ENCODE results near the gene METTL25B.
A peak's percentile ranks its signal among the peaks of the same experiment; 100 is the strongest.

Gene METTL25B

DNA sequence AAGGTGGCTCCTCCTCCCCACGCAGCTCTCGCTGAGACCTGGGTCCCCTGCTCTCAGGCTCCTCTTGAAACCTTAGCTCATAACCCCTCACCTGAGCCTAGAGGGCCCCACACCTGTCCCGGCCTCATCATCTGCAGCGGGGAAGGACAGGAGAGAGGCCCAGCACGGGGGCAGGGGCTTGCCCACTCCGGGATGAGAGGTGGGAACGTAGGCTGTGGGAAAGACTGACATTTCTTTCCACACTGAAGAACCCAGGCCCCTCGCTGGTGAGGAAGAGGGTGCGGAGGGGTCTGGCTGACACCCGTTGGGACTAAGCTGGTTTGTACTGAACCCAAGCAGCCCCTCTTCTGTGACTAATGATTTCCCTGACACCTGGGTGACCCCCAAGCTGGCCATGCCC, 37.1 kb upstream of the METTL25B start:
- Histone ChIP-seq H3K27ac (ENCODE audit: low read depth, low read length) (no peak overlapping the region), H3K9ac (ENCODE audit: low read length) (no peak overlapping the region), H3K14ac (ENCODE audit: low read length) (peak overlapping the region; percentile 41), H3K18ac (ENCODE audit: low read length) (peak overlapping the region; percentile 16), H3K36me3 (ENCODE audit: control insufficient read depth in 1 of 2, insufficient read depth in 2 of 2, low read length in 2 of 2) (no peaks in the 10 kb centered on the region), H3K79me2 (ENCODE audit: control insufficient read depth, insufficient read depth, low read length, poor library complexity) (peaks cover 3% of the 10 kb centered on the region), H3K4me1 (ENCODE audit: control insufficient read depth in 1 of 2, insufficient read depth in 2 of 2, low read length in 2 of 2) (peaks cover 44 to 50% of the 10 kb centered on the region in 2 experiments), H2BK120ac (ENCODE audit: insufficient read depth, low read length, poor library complexity) (peak overlapping the region; percentile 48), H3K4me2 (ENCODE audit: low read length) (no peak overlapping the region), H3K23ac (ENCODE audit: low read length) (no peak overlapping the region), H3K4me3 (ENCODE audit: low read depth, low read length) (no peak overlapping the region), H2BK5ac (ENCODE audit: low read depth, low read length, poor library complexity) (peak overlapping the region; percentile 18), H2BK12ac (ENCODE audit: low read length) (peak overlapping the region; percentile 52), H3K9me3 (ENCODE audit: insufficient read depth, low read depth, low read length) (no peaks in the 10 kb centered on the region), H4K8ac (ENCODE audit: low read depth, low read length) (peak overlapping the region; percentile 15), H3K4ac (ENCODE audit: low read depth, low read length) (no peak overlapping the region), H2AFZ (ENCODE audit: insufficient read depth, low read length, poor library complexity) (no peak overlapping the region), H3K79me1 (ENCODE audit: low read length) (peaks cover 32% of the 10 kb centered on the region), H4K91ac (ENCODE audit: low read depth, low read length) (peak overlapping the region; percentile 31), H4K12ac (ENCODE audit: low read depth, low read length) (no peak overlapping the region), H2AK5ac (ENCODE audit: low read length) (peak overlapping the region; percentile 23), H3K27me3 (ENCODE audit: insufficient read depth, low read length) (no peaks in the 10 kb centered on the region)
- no CpG with 5 or more reads among the region's 10 CpGs for WGBS (ENCODE audit: extremely low coverage, insufficient coverage, insufficient read length)
- DNase-seq: no peak

DNA sequence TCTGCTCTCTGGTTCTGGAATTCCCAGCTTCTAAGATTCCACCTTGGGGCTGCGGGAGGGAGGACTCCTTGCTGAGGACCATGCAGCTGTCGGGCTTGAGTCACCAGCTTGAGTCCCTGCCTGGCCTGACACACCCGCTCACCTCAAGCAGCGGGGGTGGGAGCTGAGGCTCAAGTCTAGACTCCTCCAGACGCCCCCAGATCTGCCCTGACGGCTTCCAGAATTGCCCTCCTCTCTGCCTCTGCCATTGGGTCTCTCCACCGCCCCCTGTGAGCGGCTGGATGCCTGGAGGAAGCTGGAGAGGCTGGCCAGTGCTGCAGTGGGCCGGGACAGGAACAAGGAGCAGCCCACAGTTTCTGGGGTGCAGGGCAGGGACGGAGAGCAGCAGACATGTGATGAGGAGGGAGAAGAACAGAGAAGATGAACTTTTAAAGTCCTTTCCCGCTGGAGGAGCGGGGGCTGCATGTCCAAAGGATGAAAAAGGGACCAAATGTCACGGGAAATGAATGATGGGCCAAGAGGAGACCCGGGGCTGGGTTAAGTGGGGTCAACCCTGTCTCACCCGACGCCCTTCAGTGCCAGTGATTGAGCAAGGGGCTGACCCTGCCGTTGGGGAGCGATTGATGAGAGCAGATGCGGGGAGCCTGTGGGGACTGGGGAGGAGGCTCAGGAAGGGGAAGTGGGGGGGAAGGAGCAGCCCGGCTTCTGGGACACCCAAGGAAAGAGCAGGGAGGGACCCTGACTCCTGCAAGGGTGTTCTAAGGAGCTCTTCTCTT, 36.4 kb upstream of the METTL25B start:
- Histone ChIP-seq H3K27ac (ENCODE audit: low read depth, low read length) (peak overlapping the region; percentile 84), H2BK120ac (ENCODE audit: insufficient read depth, low read length, poor library complexity) (peak overlapping the region; percentile 87), H3K36me3 (ENCODE audit: control insufficient read depth in 1 of 2, insufficient read depth in 2 of 2, low read length in 2 of 2) (no peaks in the 10 kb centered on the region), H3K4me2 (ENCODE audit: low read length) (peak overlapping the region; percentile 45), H2BK5ac (ENCODE audit: low read depth, low read length, poor library complexity) (peak overlapping the region; percentile 62), H4K8ac (ENCODE audit: low read depth, low read length) (peak overlapping the region; percentile 56), H3K23ac (ENCODE audit: low read length) (no peak overlapping the region), H4K91ac (ENCODE audit: low read depth, low read length) (peak overlapping the region; percentile 94), H2AK5ac (ENCODE audit: low read length) (peak overlapping the region; percentile 90), H3K9me3 (ENCODE audit: insufficient read depth, low read depth, low read length) (no peaks in the 10 kb centered on the region), H3K79me1 (ENCODE audit: low read length) (peaks cover 32% of the 10 kb centered on the region), H3K79me2 (ENCODE audit: control insufficient read depth, insufficient read depth, low read length, poor library complexity) (peaks cover 3% of the 10 kb centered on the region), H2BK12ac (ENCODE audit: low read length) (peak overlapping the region; percentile 94), H3K27me3 (ENCODE audit: insufficient read depth, low read length) (no peaks in the 10 kb centered on the region), H3K4ac (ENCODE audit: low read depth, low read length) (peak overlapping the region; percentile 57), H3K9ac (ENCODE audit: low read length) (no peak overlapping the region), H3K4me1 (ENCODE audit: control insufficient read depth in 1 of 2, insufficient read depth in 2 of 2, low read length in 2 of 2) (peaks cover 44 to 50% of the 10 kb centered on the region in 2 experiments), H3K18ac (ENCODE audit: low read length) (peak overlapping the region; percentile 42), H3K4me3 (ENCODE audit: low read depth, low read length) (no peak overlapping the region), H4K12ac (ENCODE audit: low read depth, low read length) (no peak overlapping the region), H2AFZ (ENCODE audit: insufficient read depth, low read length, poor library complexity) (peak overlapping the region; percentile 28), H3K14ac (ENCODE audit: low read length) (peak overlapping the region; percentile 41)
- no CpG with 5 or more reads among the region's 20 CpGs for WGBS (ENCODE audit: extremely low coverage, insufficient coverage, insufficient read length)
- peak; percentile 52 to 67 for DNase-seq

DNA sequence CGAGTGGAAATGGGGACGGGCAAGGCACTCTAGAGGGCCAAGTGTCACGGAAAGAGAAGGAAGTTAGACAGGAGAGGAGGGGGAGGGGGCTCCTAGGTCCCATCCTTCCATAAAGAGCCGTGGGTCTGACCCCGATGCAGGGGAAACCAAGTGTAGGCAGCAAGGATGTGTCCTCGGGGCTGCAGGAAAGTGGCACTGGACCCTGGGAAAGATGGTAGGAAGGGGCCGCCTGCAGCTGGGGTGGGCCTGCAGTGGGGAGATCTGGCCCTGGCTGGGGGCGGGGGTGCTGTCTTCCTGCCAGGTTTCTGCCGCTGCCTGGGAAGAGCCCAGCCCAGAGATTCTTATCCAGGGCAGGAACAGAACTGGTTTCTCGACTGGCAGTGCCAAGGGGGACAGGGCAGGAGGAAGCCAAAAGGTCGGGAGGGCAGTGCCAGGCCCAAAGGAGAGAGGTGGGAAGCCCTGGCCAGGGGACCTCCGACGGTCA, 35.8 kb upstream of the METTL25B start:
- Histone ChIP-seq H3K9ac (ENCODE audit: low read length) (no peak overlapping the region), H4K91ac (ENCODE audit: low read depth, low read length) (peak overlapping the region; percentile 94), H3K79me1 (ENCODE audit: low read length) (peaks cover 32% of the 10 kb centered on the region), H2BK5ac (ENCODE audit: low read depth, low read length, poor library complexity) (peak overlapping the region; percentile 62), H2AFZ (ENCODE audit: insufficient read depth, low read length, poor library complexity) (peak overlapping the region; percentile 43), H3K4me1 (ENCODE audit: control insufficient read depth in 1 of 2, insufficient read depth in 2 of 2, low read length in 2 of 2) (peaks cover 44 to 52% of the 10 kb centered on the region in 2 experiments), H3K27ac (ENCODE audit: low read depth, low read length) (peak overlapping the region; percentile 84), H3K23ac (ENCODE audit: low read length) (no peak overlapping the region), H2BK120ac (ENCODE audit: insufficient read depth, low read length, poor library complexity) (peak overlapping the region; percentile 87), H4K8ac (ENCODE audit: low read depth, low read length) (peak overlapping the region; percentile 56), H2BK12ac (ENCODE audit: low read length) (peak overlapping the region; percentile 94), H3K9me3 (ENCODE audit: insufficient read depth, low read depth, low read length) (no peaks in the 10 kb centered on the region), H3K14ac (ENCODE audit: low read length) (peak overlapping the region; percentile 41), H3K4me2 (ENCODE audit: low read length) (peak overlapping the region; percentile 45), H2AK5ac (ENCODE audit: low read length) (peak overlapping the region; percentile 19), H3K4me3 (ENCODE audit: low read depth, low read length) (no peak overlapping the region), H4K12ac (ENCODE audit: low read depth, low read length) (no peak overlapping the region), H3K36me3 (ENCODE audit: control insufficient read depth in 1 of 2, insufficient read depth in 2 of 2, low read length in 2 of 2) (no peaks in the 10 kb centered on the region), H3K79me2 (ENCODE audit: control insufficient read depth, insufficient read depth, low read length, poor library complexity) (peaks cover 3% of the 10 kb centered on the region), H3K27me3 (ENCODE audit: insufficient read depth, low read length) (no peaks in the 10 kb centered on the region), H3K4ac (ENCODE audit: low read depth, low read length) (peak overlapping the region; percentile 57), H3K18ac (ENCODE audit: low read length) (peak overlapping the region; percentile 58)
- no peak for DNase-seq
- no CpG with 5 or more reads among the region's 13 CpGs for WGBS (ENCODE audit: extremely low coverage, insufficient coverage, insufficient read length)

DNA sequence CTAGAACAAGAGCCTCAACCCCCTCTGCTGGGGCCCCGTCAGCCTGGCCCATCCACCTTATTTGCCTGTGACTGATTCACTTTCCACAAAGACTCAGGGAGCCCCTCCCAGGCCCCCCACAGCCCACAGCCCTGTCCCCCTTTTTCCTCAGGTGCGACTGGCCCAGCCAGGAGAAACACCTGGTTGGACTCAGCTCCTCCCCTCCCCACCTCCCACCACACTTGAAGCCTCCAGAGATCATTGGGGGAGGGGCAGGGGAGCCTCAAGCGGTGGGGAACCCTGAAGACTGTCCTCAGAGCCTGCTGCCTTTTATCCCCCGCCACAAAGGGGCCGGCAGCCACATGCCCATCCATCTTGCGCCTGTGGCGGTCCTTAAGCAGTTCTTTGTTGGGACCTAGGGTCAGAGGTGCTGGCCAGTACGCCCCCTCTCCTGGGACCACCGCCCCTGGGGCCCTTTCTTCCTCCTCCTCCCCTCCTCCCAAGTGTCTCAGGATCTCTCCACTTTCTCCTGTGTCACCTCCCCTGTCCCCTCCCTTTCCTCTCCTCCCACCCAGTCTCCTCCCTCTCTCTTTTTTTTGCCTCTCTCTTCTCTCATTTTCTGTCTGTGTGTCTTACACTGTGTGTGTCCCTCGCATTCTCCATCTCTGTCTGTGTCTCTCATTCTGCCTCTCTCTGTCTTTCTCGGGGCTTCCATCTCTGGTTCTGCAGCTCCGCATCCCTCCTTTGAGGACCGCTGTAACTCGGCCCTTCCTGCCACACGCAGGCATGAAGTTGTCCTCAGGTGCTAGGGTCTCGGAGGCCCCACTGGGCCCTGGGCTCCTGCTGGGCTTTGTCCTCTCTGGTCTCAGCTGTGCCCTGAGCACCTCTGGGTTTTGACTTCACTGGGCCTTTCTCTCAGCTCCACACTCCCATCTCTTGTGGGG, 35.1 kb upstream of the METTL25B start:
- Histone ChIP-seq H3K4me2 (ENCODE audit: low read length) (peak overlapping the region; percentile 45), H2AFZ (ENCODE audit: insufficient read depth, low read length, poor library complexity) (peak overlapping the region; percentile 18), H3K79me1 (ENCODE audit: low read length) (peaks cover 32% of the 10 kb centered on the region), H3K9me3 (ENCODE audit: insufficient read depth, low read depth, low read length) (no peaks in the 10 kb centered on the region), H3K9ac (ENCODE audit: low read length) (no peak overlapping the region), H3K4me1 (ENCODE audit: control insufficient read depth in 1 of 2, insufficient read depth in 2 of 2, low read length in 2 of 2) (peaks cover 44 to 53% of the 10 kb centered on the region in 2 experiments), H3K79me2 (ENCODE audit: control insufficient read depth, insufficient read depth, low read length, poor library complexity) (peaks cover 3% of the 10 kb centered on the region), H4K91ac (ENCODE audit: low read depth, low read length) (peak overlapping the region; percentile 96), H3K27me3 (ENCODE audit: insufficient read depth, low read length) (no peaks in the 10 kb centered on the region), H3K4ac (ENCODE audit: low read depth, low read length) (peak overlapping the region; percentile 57), H3K14ac (ENCODE audit: low read length) (peak overlapping the region; percentile 83), H2AK5ac (ENCODE audit: low read length) (peak overlapping the region; percentile 84), H4K12ac (ENCODE audit: low read depth, low read length) (peak overlapping the region; percentile 26), H3K4me3 (ENCODE audit: low read depth, low read length) (no peak overlapping the region), H2BK12ac (ENCODE audit: low read length) (peak overlapping the region; percentile 86), H3K27ac (ENCODE audit: low read depth, low read length) (peak overlapping the region; percentile 84), H2BK120ac (ENCODE audit: insufficient read depth, low read length, poor library complexity) (peak overlapping the region; percentile 87), H3K36me3 (ENCODE audit: control insufficient read depth in 1 of 2, insufficient read depth in 2 of 2, low read length in 2 of 2) (no peaks in the 10 kb centered on the region), H3K23ac (ENCODE audit: low read length) (no peak overlapping the region), H4K8ac (ENCODE audit: low read depth, low read length) (peak overlapping the region; percentile 77), H2BK5ac (ENCODE audit: low read depth, low read length, poor library complexity) (peak overlapping the region; percentile 82), H3K18ac (ENCODE audit: low read length) (peak overlapping the region; percentile 91)
- WGBS (ENCODE audit: extremely low coverage, insufficient coverage, insufficient read length): no CpG with 5 or more reads among the region's 16 CpGs
- no peak for DNase-seq
